Measurements from ENCODE around the gene LAMA3.
"Not testable (repeated sequence)": the region's sequence is repeated elsewhere in the genome, so short reads cannot be mapped to it uniquely, and the experiment has no call there.

LAMA3 gene

GRCh38 chr18:23714576-23714975 lies 25.3 kb downstream of the LAMA3 start:
- no peak for TF ChIP-seq CTCF (IDR thresholded peaks at IDR 0.05; ENCODE audit: insufficient read depth, low read depth, low read length, missing control alignments)
- no peak overlapping the region for H3K4me3 ChIP-seq (ENCODE audit: low read depth, low read length)
- no peak for DNase-seq (ENCODE audit: low read depth)

GRCh38 chr18:23716079-23716478 lies 26.8 kb downstream of the LAMA3 start:
- not testable (repeated sequence) for H3K4me3 ChIP-seq (ENCODE audit: low read depth, low read length)
- peak; percentile 64 for DNase-seq (ENCODE audit: low read depth)

- TF ChIP-seq CTCF (IDR thresholded peaks at IDR 0.05; ENCODE audit: insufficient read depth, low read depth, low read length, missing control alignments): no peak
- H3K4me3 ChIP-seq (ENCODE audit: low read depth, low read length): no peak overlapping the region
- peak; percentile 21 for DNase-seq (ENCODE audit: low read depth)
Measured at GRCh38 chr18:23716516-23716915, 27.3 kb downstream of the LAMA3 start.

GRCh38 chr18:23716966-23717365 lies 27.7 kb downstream of the LAMA3 start:
- no peak for DNase-seq (ENCODE audit: low read depth)
- no peak overlapping the region for H3K4me3 ChIP-seq (ENCODE audit: low read depth, low read length)
- TF ChIP-seq CTCF (IDR thresholded peaks at IDR 0.05; ENCODE audit: insufficient read depth, low read depth, low read length, missing control alignments): no peak

- H3K4me3 ChIP-seq (ENCODE audit: low read depth, low read length): no peak overlapping the region
- no peak for TF ChIP-seq CTCF (IDR thresholded peaks at IDR 0.05; ENCODE audit: insufficient read depth, low read depth, low read length, missing control alignments)
- no peak for DNase-seq (ENCODE audit: low read depth)
Measured at GRCh38 chr18:23718243-23718720, 29.0 kb downstream of the LAMA3 start.

- H3K4me3 ChIP-seq (ENCODE audit: low read depth, low read length): no peak overlapping the region
Measured at GRCh38 chr18:23718731-23719130, 29.5 kb downstream of the LAMA3 start.

GRCh38 chr18:23719634-23720201 lies 30.5 kb downstream of the LAMA3 start:
- DNase-seq (ENCODE audit: low read depth): no peak
- TF ChIP-seq CTCF (IDR thresholded peaks at IDR 0.05; ENCODE audit: insufficient read depth, low read depth, low read length, missing control alignments): no peak
- H3K4me3 ChIP-seq (ENCODE audit: low read depth, low read length): no peak overlapping the region

More at GRCh38 chr18:23718731-23719130, 29.5 kb downstream of the LAMA3 start:
- DNase-seq (ENCODE audit: low read depth): no peak
- TF ChIP-seq CTCF (IDR thresholded peaks at IDR 0.05; ENCODE audit: insufficient read depth, low read depth, low read length, missing control alignments): no peak

Data from GM12865 (cell line).